Measurements from ENCODE around the gene TMEM95.

DNA sequence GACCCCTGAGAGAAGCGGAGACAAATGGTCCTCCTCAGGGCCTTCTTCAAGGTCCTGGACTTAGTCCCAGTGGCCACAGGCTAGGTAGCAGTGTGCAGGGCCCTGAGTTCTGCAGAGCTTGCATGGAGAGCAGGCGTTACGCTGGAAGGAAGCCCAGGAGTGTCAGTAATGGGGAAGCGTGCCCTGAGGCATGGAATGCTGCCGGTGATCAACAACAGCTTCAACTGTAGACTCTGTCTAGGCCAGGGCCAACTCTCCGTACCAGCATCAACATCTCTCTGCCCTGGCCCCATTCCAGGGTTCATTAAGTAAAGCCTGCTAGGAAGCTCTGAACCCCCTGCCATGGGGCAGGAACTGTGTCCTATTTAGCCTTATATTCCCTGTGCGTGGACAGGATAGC is 25.4 kb downstream of the TMEM95 start:
- TF ChIP-seq, protein P1, sequence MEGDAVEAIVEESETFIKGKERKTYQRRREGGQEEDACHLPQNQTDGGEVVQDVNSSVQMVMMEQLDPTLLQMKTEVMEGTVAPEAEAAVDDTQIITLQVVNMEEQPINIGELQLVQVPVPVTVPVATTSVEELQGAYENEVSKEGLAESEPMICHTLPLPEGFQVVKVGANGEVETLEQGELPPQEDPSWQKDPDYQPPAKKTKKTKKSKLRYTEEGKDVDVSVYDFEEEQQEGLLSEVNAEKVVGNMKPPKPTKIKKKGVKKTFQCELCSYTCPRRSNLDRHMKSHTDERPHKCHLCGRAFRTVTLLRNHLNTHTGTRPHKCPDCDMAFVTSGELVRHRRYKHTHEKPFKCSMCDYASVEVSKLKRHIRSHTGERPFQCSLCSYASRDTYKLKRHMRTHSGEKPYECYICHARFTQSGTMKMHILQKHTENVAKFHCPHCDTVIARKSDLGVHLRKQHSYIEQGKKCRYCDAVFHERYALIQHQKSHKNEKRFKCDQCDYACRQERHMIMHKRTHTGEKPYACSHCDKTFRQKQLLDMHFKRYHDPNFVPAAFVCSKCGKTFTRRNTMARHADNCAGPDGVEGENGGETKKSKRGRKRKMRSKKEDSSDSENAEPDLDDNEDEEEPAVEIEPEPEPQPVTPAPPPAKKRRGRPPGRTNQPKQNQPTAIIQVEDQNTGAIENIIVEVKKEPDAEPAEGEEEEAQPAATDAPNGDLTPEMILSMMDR (IDR thresholded peaks at IDR 0.05): no peak
- TF ChIP-seq POLR2A (IDR thresholded peaks at IDR 0.05): no peak
